HT1080 (cell line): ENCODE data around the gene RETREG1. TPM values are rescaled to one million over a fixed set of nuclear protein-coding genes. Genes with fewer than 3 reads are reported as not detected.
"Not testable (repeated sequence)": the region's sequence is repeated elsewhere in the genome, so short reads cannot be mapped to it uniquely, and the experiment has no call there.

Experiments used
- DNase-seq: peaks from one replicate; pipeline ENCODE4 v3.0.0-alpha.2; 2015; ENCODE audit warnings: low read depth
- small RNA-seq: library from RNA; depleted of rRNA; stranded (forward); fragments of <200 nt; gene quantifications from one replicate; pipeline ENCODE3, GENCODE V24; 2014
- total RNA-seq: library from RNA; depleted of rRNA; stranded (reverse); fragments of >200 nt; shearing (Covaris generic); gene quantifications from 2 replicates; pipeline ENCODE4 v1.2.3, GENCODE V29; 2014; rRNA removed

Gene RETREG1
- total RNA-seq, 1 experiment from 2014 or later: 1.4 TPM

GRCh38 chr5:16457853-16458252, 158.9 kb downstream of the RETREG1 start:
- DNase-seq: no peak

- DNase-seq: no peak
These were observed 159.3 kb downstream of the RETREG1 start for GRCh38 chr5:16457451-16457850.

GRCh38 chr5:16456103-16456832, 160.5 kb downstream of the RETREG1 start:
- peak; percentile 91 for DNase-seq

GRCh38 chr5:16455668-16456067, 161.1 kb downstream of the RETREG1 start:
- DNase-seq: no peak

GRCh38 chr5:16454686-16455085, 162.1 kb downstream of the RETREG1 start:
- DNase-seq: no peak

- DNase-seq: no peak
These were observed 163.2 kb downstream of the RETREG1 start for GRCh38 chr5:16453609-16454008.

- DNase-seq: no peak
These were observed 166.6 kb downstream of the RETREG1 start for GRCh38 chr5:16450163-16450562.

GRCh38 chr5:16446993-16447392, 169.8 kb downstream of the RETREG1 start:
- no peak for DNase-seq

GRCh38 chr5:16437977-16438376, 178.8 kb downstream of the RETREG1 start:
- DNase-seq: peak; percentile 27

- DNase-seq: not testable (repeated sequence)
These were observed 180.6 kb downstream of the RETREG1 start for GRCh38 chr5:16436065-16436682.

- DNase-seq: no peak
These were observed 185.3 kb downstream of the RETREG1 start for GRCh38 chr5:16431490-16431889.

GRCh38 chr5:16430349-16431089, 186.3 kb downstream of the RETREG1 start:
- no peak for DNase-seq

GRCh38 chr5:16428359-16428758, 188.4 kb downstream of the RETREG1 start:
- DNase-seq: no peak

- no peak for DNase-seq
These were observed 189.2 kb downstream of the RETREG1 start for GRCh38 chr5:16427587-16427986.

Small RNA genes lying within 50 kb of the gene (small RNA-seq; reads per million reads assigned to genes)
- gene RF00019: not detected

Other genes with a start within 250 kb of the RETREG1 start
- gene ZNF622, start 151.2 kb downstream of the RETREG1 start, total RNA-seq: 103 and 106 TPM in 2 replicates